CD4-positive, alpha-beta T cell treated with Interferon gamma for 1 hour (primary cell): ENCODE measurements around the gene TYW5.

Experiments
- DNase-seq: peaks from one replicate; pipeline ENCODE4 v3.0.0-alpha.2; 2020

Gene TYW5

GRCh38 chr2:199955339-199956061, at the start of gene TYW5, which contains the start of gene MAIP1:
Gene TYW5 (minus strand): TSS chr2:199955491. CDS start chr2:199955470, 21 bp downstream.
Gene MAIP1 (plus strand): TSS chr2:199955582. CDS start chr2:199955799, 217 bp downstream.
- peak; percentile 68 for DNase-seq

- no peak for DNase-seq
Observed at GRCh38 chr2:200003444-200003843, 48.2 kb upstream of the TYW5 start.

- DNase-seq: no peak
Observed at GRCh38 chr2:200000444-200001163, 45.3 kb upstream of the TYW5 start.

GRCh38 chr2:199999166-199999565, 43.9 kb upstream of the TYW5 start:
- no peak for DNase-seq

- no peak for DNase-seq
Observed at GRCh38 chr2:199997296-199997695, 42.0 kb upstream of the TYW5 start.

GRCh38 chr2:199994896-199995295, 39.6 kb upstream of the TYW5 start:
- DNase-seq: no peak

GRCh38 chr2:199994371-199994770, 39.1 kb upstream of the TYW5 start:
- DNase-seq: no peak

GRCh38 chr2:199992296-199992695, 37.0 kb upstream of the TYW5 start:
- no peak for DNase-seq

GRCh38 chr2:199991691-199992090, 36.4 kb upstream of the TYW5 start:
- no peak for DNase-seq

GRCh38 chr2:199989822-199990221, 34.5 kb upstream of the TYW5 start:
- DNase-seq: no peak

- no peak for DNase-seq
Observed at GRCh38 chr2:199988151-199988550, 32.9 kb upstream of the TYW5 start.

GRCh38 chr2:199987586-199987985, 32.3 kb upstream of the TYW5 start:
- no peak for DNase-seq

- peak; percentile 22 for DNase-seq
Observed at GRCh38 chr2:199985625-199986207, 30.4 kb upstream of the TYW5 start.

- DNase-seq: no peak
Observed at GRCh38 chr2:199984755-199985154, 29.5 kb upstream of the TYW5 start.

- no peak for DNase-seq
Observed at GRCh38 chr2:199984159-199984558, 28.9 kb upstream of the TYW5 start.

GRCh38 chr2:199983534-199983933, 28.2 kb upstream of the TYW5 start:
- DNase-seq: no peak

- DNase-seq: no peak
Observed at GRCh38 chr2:199982126-199982843, 27.0 kb upstream of the TYW5 start.

GRCh38 chr2:199979832-199980628, 24.7 kb upstream of the TYW5 start:
- DNase-seq: peak; percentile 55

- DNase-seq: no peak
Observed at GRCh38 chr2:199979398-199979797, 24.1 kb upstream of the TYW5 start.

GRCh38 chr2:199977984-199978415, 22.7 kb upstream of the TYW5 start:
- no peak for DNase-seq

GRCh38 chr2:199975273-199975895, 20.1 kb upstream of the TYW5 start:
- DNase-seq: no peak

- no peak for DNase-seq
Observed at GRCh38 chr2:199973703-199974102, 18.4 kb upstream of the TYW5 start.
